Activated CD4-positive, CD25-positive, alpha-beta regulatory T cell treated with anti-CD3 and anti-CD28 coated beads, Interleukin-2, amount 50 U/mL, for 72 hours (primary cell): Measurements from ENCODE around the gene TTLL6.
"Not testable (repeated sequence)": the region's sequence is repeated elsewhere in the genome, so short reads cannot be mapped to it uniquely, and the experiment has no call there.

Experiments
- DNase-seq: peaks from one replicate; pipeline ENCODE4 v3.0.0; 2021

TTLL6 gene

GRCh38 chr17:48816774-48817590, at the start of gene TTLL6:
TSS of gene TTLL6 (minus strand) at chr17:48817229. CDS start at chr17:48817072, 157 bp downstream.
- peak; percentile 68 for DNase-seq

- no peak for DNase-seq
Observed at GRCh38 chr17:48860456-48860855, 43.4 kb upstream of the TTLL6 start.

- no peak for DNase-seq
Observed at GRCh38 chr17:48860034-48860433, 43.0 kb upstream of the TTLL6 start.

GRCh38 chr17:48856122-48856821, 39.2 kb upstream of the TTLL6 start:
- DNase-seq = no peak

- no peak for DNase-seq
Observed at GRCh38 chr17:48854774-48855476, 37.9 kb upstream of the TTLL6 start.

GRCh38 chr17:48850792-48851323, 33.8 kb upstream of the TTLL6 start:
- DNase-seq = no peak

GRCh38 chr17:48843187-48843900, 26.3 kb upstream of the TTLL6 start:
- DNase-seq = no peak

GRCh38 chr17:48842746-48843145, 25.7 kb upstream of the TTLL6 start:
- DNase-seq = no peak

GRCh38 chr17:48841395-48841831, 24.4 kb upstream of the TTLL6 start:
- no peak for DNase-seq

- no peak for DNase-seq
Observed at GRCh38 chr17:48840441-48840840, 23.4 kb upstream of the TTLL6 start.

GRCh38 chr17:48837458-48837857, 20.4 kb upstream of the TTLL6 start:
- DNase-seq = not testable (repeated sequence)

GRCh38 chr17:48835971-48836370, 18.9 kb upstream of the TTLL6 start:
- no peak for DNase-seq

- DNase-seq = no peak
Observed at GRCh38 chr17:48834973-48835372, 17.9 kb upstream of the TTLL6 start.

- DNase-seq = no peak
Observed at GRCh38 chr17:48831549-48831883, 14.5 kb upstream of the TTLL6 start.

- DNase-seq = peak; percentile 91
Observed at GRCh38 chr17:48830840-48831548, 14.0 kb upstream of the TTLL6 start, which contains the start of gene CALCOCO2. TSS of gene CALCOCO2 (plus strand) at chr17:48831035. CDS start at chr17:48841708, 10,673 bp downstream.

GRCh38 chr17:48825446-48826381, 8.7 kb upstream of the TTLL6 start:
- DNase-seq = no peak

GRCh38 chr17:48820936-48821335, 3.9 kb upstream of the TTLL6 start:
- not testable (repeated sequence) for DNase-seq

GRCh38 chr17:48819466-48819865, 2.4 kb upstream of the TTLL6 start:
- DNase-seq = no peak

- no peak for DNase-seq
Observed at GRCh38 chr17:48818361-48818841, 1.4 kb upstream of the TTLL6 start.

- no peak for DNase-seq
Observed at GRCh38 chr17:48816438-48816773, 623 bp downstream of the TTLL6 start.

- no peak for DNase-seq
Observed at GRCh38 chr17:48815311-48815710, 1.7 kb downstream of the TTLL6 start.
